NCI-H526 treated with DMSO at 0.1 percent for 48 hours (cell line): ENCODE data around the gene BLCAP.
"Not testable (repeated sequence)": the region's sequence is repeated elsewhere in the genome, so short reads cannot be mapped to it uniquely, and the experiment has no call there.

Experiments used
- DNase-seq: peaks from one replicate; lab custom pipeline; 2025; lab: John Stamatoyannopoulos, UW

The BLCAP gene

DNA sequence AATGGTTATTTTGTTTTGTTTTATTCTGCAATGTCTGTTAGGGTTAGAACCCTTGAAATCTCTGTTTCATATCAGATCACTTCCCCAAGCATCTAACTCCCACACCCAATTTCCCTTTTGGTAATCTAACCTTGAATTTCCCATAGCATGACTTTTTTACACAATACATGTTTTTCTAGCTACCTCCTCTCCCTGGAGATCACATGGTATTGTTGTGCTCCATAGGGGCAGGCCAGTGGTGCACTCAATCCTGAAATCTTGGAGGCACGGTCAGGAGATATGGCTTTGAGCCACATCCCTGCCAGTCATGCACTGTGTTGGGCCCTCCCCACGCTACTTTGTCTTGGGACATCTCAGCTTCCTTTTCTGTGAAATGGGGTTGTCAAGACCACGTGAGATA lies 43.3 kb downstream of the BLCAP start:
- no peak for DNase-seq

DNA sequence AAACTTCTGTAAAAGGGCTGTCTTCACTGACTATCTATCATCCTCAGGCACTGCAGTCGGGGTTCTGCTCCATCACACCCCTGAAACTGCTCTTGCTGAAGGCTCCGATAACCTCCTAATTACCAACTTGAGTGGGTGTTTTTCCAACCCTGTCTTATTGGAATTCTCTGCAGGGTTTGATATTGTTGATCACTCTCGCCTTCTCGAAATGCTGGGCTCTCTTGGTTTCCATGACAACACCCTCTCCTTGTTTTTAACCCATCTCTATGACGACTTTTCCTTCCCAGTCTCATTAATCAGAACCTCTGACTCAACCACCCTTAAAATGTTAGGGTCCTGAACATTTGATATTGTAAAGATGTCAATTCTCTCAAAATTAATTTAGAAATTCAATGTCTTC lies 46.1 kb downstream of the BLCAP start:
- DNase-seq: no peak

DNA sequence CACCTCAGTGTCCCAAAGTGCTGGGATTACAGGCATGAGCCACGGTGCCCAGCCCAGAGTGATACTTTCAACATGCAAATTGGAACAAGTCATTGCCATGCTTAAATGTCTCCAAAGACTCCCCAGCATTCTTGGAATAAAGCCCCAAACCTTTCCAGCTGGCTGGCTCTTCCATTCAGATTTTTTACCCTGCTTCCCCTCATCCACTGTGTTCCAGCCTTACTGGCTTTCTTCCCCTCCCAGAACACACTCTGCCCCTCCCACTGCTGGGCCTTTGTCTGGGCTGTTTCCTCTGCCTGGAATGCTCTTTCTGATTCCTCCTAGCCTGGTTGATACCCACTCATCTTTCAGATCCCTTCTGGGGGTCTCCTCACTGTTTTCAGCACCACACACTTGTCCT lies 46.8 kb downstream of the BLCAP start:
- DNase-seq: no peak

DNA sequence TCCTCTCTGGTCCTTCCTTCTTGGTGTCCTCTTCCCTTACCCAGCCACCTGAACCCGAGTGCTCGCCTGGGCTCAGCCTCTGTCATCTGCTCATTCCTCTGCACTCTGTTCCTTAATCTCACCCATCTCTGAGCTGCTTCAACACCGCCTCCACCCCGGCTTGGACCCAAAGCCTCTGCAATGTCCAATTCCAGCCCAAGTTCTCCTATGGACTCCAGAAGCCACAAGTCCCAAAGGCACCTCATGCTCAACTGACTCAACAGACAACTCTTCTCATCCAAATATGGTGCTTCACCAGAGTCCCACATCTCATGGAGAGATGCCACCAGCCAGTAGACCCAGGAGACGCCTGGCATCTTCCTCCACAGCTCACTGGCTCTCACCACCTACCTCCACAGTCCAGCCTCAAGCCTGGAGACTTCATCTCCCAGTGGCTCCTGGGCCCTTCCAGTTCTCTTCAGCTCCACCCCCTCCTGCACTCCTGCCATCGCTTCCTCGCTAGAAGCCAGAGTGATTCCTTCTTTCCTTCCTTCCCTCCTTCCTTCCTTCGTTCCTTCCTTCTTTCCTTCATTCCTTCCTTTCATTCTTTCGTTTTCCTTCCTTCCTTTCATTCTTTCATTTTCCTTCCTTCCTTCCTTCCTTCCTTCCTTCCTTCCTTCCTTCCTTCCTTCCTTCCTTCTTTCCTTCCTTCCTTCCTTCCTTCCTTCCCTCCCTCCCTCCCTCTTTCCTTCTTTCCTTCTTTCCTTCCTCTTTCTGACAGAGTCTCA lies 47.6 kb downstream of the BLCAP start:
- no peak for DNase-seq

DNA sequence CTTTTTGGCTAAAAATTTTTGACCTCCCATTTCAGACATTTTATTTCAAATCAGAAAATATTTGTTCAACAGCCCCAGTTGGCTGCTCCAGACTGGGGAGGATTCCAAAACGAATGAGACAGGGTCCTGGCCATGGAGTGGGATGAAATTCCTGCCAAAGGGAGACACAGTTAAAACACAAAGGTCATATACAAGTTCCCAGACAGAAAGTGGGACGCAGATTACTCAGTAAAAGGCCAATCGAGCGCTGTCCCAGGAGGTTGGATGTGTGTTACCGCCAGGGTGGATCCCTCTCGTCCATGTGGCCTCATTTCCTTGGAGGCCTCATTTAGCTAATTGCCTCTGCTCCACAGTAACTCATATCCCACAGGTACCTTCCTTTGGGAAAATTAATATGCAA lies 48.4 kb downstream of the BLCAP start:
- DNase-seq: no peak

DNA sequence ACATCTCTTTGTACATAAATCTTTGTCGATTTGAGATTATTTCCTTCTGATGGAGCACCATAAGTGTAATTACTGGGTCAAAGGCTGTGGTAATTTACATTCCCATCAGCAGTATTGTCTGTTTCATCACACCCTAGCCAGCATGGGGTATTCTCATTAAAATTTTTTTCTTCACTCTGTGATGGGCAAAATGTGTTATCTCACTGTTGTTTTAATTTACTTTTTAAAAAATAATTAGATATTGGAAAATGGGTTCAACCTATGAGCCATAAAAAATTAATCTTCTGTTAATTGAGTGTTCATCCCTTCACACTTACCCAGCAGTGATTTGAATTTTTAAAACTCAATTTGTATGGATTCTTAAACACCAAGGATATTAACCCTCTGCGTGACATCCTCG lies 50.6 kb downstream of the BLCAP start:
- DNase-seq: no peak

DNA sequence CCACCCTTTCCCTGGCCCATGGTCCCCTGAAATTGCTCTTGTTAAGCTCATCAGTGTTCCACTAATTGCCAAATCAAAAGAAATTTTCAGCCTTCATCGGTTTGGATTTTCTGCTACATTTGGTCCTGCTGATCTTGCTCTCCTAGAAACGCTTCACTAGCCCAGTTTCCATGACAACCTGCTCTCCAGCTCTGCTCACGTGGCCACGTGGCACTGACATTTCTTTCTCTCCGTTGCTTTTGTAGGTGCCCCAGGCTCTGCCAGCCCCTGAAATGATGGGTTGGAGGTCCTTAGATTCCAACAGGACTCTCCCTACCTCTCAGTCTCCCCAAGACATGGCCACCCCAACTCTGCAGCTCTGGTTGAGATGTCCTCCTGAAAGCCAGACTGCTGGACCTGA lies 52.4 kb downstream of the BLCAP start:
- DNase-seq: no peak

DNA sequence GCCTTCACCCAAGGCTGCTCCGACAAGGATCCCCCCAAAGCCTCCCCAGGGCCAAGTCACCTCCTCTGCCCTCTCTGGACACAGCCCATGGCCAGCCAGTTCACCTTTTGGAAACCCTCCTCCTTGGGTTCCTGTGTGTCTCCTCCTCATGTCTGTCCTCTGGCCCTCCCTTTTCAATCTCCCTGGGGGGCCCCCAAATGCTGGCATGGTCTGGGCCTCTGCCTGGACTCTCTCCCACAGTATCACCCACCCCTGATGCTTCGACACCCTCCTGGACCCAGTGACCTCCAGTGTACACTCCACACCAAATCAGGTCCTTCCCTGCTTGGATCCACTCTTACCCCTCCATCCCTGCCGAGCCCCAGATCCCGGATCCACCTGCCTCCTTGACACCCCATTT lies 53.3 kb downstream of the BLCAP start:
- no peak for DNase-seq

DNA sequence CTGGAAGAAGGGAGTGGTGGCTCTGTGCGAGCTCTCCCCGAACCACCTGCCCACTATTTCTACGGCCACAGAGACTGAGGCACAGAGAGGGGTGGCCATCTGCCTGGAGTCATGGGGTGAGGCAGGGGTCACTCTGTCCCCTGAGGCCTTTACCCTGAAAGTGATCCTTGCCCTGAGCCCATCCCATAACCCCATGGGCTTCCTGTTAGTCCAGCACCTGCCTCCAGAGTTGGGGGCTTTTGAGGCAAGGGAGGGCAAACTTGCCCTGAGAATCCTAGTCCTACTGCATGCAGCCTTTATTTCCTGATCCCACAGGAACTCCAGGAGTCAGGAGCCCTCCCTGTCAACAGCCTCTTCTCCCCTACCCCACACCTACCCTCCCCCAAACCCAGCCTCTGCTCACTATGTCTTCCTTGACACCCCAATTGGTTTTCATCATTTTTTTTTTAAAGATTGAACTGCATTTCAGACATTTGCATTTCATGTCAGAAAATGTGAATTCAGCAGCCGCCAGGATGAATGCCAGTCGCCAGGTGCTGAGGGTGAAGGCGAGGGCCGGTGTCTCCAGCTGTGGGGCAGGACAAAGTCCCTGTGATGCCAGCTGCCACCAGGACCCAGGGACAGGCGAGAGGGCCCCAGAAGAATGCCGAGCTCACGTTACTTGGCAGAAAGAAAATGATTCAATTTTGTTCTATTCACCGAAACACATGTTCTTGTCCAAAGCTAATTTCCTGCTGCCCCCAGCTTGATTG lies 54.3 kb downstream of the BLCAP start:
- no peak for DNase-seq

DNA sequence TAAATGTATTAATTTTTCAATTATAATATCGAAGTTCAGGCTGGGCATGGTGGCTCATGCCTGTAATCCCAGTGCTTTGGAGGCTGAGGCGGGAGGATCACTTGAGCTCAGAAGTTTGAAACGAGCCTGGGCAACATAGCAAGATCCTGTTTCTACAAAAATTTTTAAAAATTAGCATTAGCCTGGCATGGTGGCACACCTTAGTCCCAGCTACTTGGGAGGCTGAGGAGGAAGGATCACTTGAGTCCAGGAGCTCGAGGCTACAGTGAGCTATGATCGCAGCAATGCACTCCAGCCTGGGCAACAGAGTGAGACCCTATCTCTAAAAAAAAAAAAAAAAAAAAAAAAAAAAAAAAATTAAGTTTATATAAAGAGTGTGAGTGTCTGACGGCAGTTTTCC lies 55.2 kb downstream of the BLCAP start:
- DNase-seq: not testable (repeated sequence)

DNA sequence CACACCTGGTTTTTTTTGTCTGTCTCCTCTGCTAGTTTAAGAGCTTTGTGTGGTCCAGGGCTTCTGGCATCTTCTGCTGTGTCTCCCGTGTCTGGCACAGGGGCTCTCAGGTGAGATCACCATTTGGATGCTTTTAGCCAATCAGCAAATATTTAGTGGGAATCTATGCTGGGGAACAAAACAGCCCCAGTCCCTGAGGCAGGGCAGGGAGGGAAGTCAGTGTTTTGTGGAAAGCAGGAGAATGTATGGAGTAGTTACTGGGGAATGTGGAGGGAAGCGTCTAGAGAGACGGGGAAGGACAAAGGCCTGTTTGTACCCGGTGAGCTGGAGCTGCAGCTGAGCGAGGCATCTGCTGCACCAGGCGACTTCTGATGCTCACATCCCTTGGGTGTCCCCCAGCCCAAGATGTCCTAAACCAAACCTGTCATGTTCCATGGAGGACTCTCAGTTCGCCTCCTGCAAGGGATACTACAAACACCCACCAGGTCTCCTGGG lies 55.9 kb downstream of the BLCAP start:
- DNase-seq: no peak

DNA sequence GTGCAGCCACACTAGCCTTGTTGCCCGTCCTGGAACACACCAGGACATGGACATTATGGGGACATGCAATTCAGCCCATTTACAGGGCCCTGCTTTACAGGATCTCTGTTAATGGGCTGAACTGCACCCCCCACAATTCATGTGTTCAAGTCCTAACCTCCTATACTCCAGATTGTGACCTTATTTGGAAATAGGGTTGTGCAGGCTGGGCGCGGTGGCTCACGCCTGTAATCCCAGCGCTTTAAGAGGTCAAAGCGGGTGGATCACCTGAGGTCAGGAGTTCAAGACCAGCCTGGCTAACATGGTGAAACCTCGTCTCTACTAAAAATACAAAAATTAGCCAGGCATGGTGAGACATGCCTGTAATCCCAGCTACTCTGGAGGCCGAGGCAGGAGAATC lies 57.5 kb downstream of the BLCAP start:
- DNase-seq: not testable (repeated sequence)

DNA sequence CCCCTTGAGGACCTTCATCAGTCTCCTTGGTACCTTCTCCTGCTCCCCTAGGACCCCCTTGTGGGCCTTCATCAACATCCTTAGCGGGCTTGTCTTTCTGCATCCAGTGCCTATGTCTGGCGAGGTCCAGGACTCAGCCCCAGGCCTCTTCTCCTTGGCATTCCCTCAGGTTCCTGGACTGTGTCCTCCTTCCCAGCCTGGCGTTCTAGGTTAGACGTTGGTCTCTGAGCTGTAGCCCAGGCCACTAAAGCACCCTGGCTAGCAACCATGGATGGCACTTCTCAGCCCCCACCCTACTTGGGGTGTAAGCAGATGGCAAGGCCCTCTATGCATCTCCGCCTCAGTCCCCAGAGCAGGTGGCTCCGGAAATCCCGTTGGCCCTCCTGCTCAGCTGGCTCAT lies 58.1 kb downstream of the BLCAP start:
- no peak for DNase-seq

DNA sequence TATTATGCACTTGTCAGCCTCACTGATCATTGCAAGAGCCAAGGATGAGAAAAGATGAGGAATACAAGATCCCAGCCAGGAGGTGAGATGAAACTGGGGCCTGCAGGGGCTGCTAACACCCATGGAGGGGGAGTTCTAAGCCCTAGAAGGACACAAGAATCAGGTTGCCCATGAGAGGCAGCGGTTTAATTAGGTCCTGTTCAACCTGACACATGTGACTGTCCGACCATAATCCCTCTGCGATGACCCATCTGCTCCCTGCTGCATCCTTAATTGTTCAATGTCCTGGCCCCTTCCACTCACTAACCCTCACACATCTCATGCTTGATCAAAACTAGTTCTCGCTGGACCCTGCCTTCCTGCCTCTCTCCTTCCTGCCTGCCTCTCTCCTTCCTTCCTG lies 58.8 kb downstream of the BLCAP start:
- DNase-seq: no peak
